ENCODE measurements around the gene SUGCT. TPM values are rescaled to one million over a fixed set of nuclear protein-coding genes. Genes with fewer than 3 reads are reported as not detected.
"Not testable (repeated sequence)": the region's sequence is repeated elsewhere in the genome, so short reads cannot be mapped to it uniquely, and the experiment has no call there.

SUGCT gene
- polyA plus RNA-seq, 1 experiment: 12.5 TPM

GRCh38 chr7:40239755-40240303 lies 105.0 kb downstream of the SUGCT start:
- no peak for TF ChIP-seq CTCF (IDR thresholded peaks at IDR 0.05; ENCODE audit: low read depth, low read length)

GRCh38 chr7:40243076-40243475 lies 108.3 kb downstream of the SUGCT start:
- Histone ChIP-seq H3K9me3 (ENCODE audit: control insufficient read depth, insufficient read depth, low read length) (no peaks in the 10 kb centered on the region), H3K4me3 (ENCODE audit: low read depth, low read length) (no peak overlapping the region), H3K27me3 (ENCODE audit: control insufficient read depth, insufficient read depth, low read length) (no peaks in the 10 kb centered on the region), H3K27ac (ENCODE audit: low read depth, low read length) (no peak overlapping the region)
- TF ChIP-seq CTCF (IDR thresholded peaks at IDR 0.05; ENCODE audit: low read depth, low read length): no peak
- no peak for DNase-seq (ENCODE audit: low read depth, low spot score)
- ChIA-PET POLR2A (no interaction called here), CTCF (no interaction called here)

More at GRCh38 chr7:40239755-40240303, 105.0 kb downstream of the SUGCT start:
- Histone ChIP-seq H3K27me3 (ENCODE audit: control insufficient read depth, insufficient read depth, low read length) (no peaks in the 10 kb centered on the region), H3K9me3 (ENCODE audit: control insufficient read depth, insufficient read depth, low read length) (no peaks in the 10 kb centered on the region), H3K27ac (ENCODE audit: low read depth, low read length) (no peak overlapping the region), H3K4me3 (ENCODE audit: low read depth, low read length) (no peak overlapping the region)
- DNase-seq (ENCODE audit: low read depth, low spot score): no peak
- CTCF ChIA-PET: interaction anchor here (1.6 kb wide), 1 partner anchor 365 kb away, joined by 4 read pairs; no protein-coding TSS in a partner anchor
- POLR2A ChIA-PET: no interaction called here

- Histone ChIP-seq H3K4me3 (ENCODE audit: low read depth, low read length) (no peak overlapping the region), H3K9me3 (ENCODE audit: control insufficient read depth, insufficient read depth, low read length) (no peaks in the 10 kb centered on the region), H3K27ac (ENCODE audit: low read depth, low read length) (no peak overlapping the region), H3K27me3 (ENCODE audit: control insufficient read depth, insufficient read depth, low read length) (no peaks in the 10 kb centered on the region)
- CTCF ChIA-PET: no interaction called here
- no peak for TF ChIP-seq CTCF (IDR thresholded peaks at IDR 0.05; ENCODE audit: low read depth, low read length)
- POLR2A ChIA-PET: interaction anchor here (0.6 kb wide), 1 partner anchor 1456 kb away, joined by 3 read pairs; no protein-coding TSS in a partner anchor
- no peak for DNase-seq (ENCODE audit: low read depth, low spot score)
Observed at GRCh38 chr7:40244226-40244625, 109.4 kb downstream of the SUGCT start.

GRCh38 chr7:40248681-40249080 lies 113.9 kb downstream of the SUGCT start:
- DNase-seq (ENCODE audit: low read depth, low spot score): no peak
- Histone ChIP-seq H3K4me3 (ENCODE audit: low read depth, low read length) (no peak overlapping the region), H3K27me3 (ENCODE audit: control insufficient read depth, insufficient read depth, low read length) (no peaks in the 10 kb centered on the region), H3K9me3 (ENCODE audit: control insufficient read depth, insufficient read depth, low read length) (no peaks in the 10 kb centered on the region), H3K27ac (ENCODE audit: low read depth, low read length) (no peak overlapping the region)
- CTCF ChIA-PET: no interaction called here
- no peak for TF ChIP-seq CTCF (IDR thresholded peaks at IDR 0.05; ENCODE audit: low read depth, low read length)
- POLR2A ChIA-PET: no interaction called here

GRCh38 chr7:40253444-40253843 lies 118.6 kb downstream of the SUGCT start:
- H3K9me3 ChIP-seq (ENCODE audit: control insufficient read depth, insufficient read depth, low read length); H3K27me3 ChIP-seq (ENCODE audit: control insufficient read depth, insufficient read depth, low read length); H3K27ac ChIP-seq (ENCODE audit: low read depth, low read length); POLR2A ChIA-PET; H3K4me3 ChIP-seq (ENCODE audit: low read depth, low read length); DNase-seq (ENCODE audit: low read depth, low spot score): not testable (repeated sequence)
- CTCF ChIA-PET: interaction anchor here (0.7 to 1.4 kb wide), 2 partner anchors 21 to 144 kb away, joined by 3 read pairs; no protein-coding TSS in a partner anchor

All from AG04450 (cell line).